ENCODE results near the gene PCGF2.
A peak's percentile ranks its signal among the peaks of the same experiment; 100 is the strongest.

The PCGF2 gene

GRCh38 chr17:38701504-38702165 is 46.5 kb downstream of the PCGF2 start:
- no peak for DNase-seq

GRCh38 chr17:38698760-38699159 is 49.4 kb downstream of the PCGF2 start:
- DNase-seq: no peak

- no peak for DNase-seq
Measured at GRCh38 chr17:38697061-38697820, 50.9 kb downstream of the PCGF2 start.

GRCh38 chr17:38693700-38694329 is 54.3 kb downstream of the PCGF2 start:
- DNase-seq: peak; percentile 27

- no peak for DNase-seq
Measured at GRCh38 chr17:38691154-38691553, 57.0 kb downstream of the PCGF2 start.

GRCh38 chr17:38690386-38690785 is 57.8 kb downstream of the PCGF2 start:
- DNase-seq: no peak

- no peak for DNase-seq
Measured at GRCh38 chr17:38687286-38687685, 60.9 kb downstream of the PCGF2 start.

GRCh38 chr17:38685491-38685890 is 62.6 kb downstream of the PCGF2 start:
- DNase-seq: no peak

Data from DMS 273 treated with DMSO at 0.1 percent for 48 hours (cell line).